GM12875 (cell line): ENCODE measurements around the gene CPSF7.

ENCODE experiments used
- H3K4me3 ChIP-seq: one replicate; pipeline ENCODE4 v1.5.1; 2011; ENCODE audit warnings: low read depth, low read length, control low read depth
- CTCF ChIP-seq: IDR thresholded peaks from 2 replicates; pipeline ENCODE4 v1.5.1; 2011; ENCODE audit warnings: low read depth, mild to moderate bottlenecking, control low read depth, inconsistent platforms, low read length, moderate library complexity, borderline replicate concordance; ENCODE audit not compliant: insufficient read depth

CPSF7 gene

GRCh38 chr11:61357233-61357893, 72.4 kb downstream of the CPSF7 start:
- H3K4me3 ChIP-seq: no peak overlapping the region
- no peak for TF ChIP-seq CTCF

DNA sequence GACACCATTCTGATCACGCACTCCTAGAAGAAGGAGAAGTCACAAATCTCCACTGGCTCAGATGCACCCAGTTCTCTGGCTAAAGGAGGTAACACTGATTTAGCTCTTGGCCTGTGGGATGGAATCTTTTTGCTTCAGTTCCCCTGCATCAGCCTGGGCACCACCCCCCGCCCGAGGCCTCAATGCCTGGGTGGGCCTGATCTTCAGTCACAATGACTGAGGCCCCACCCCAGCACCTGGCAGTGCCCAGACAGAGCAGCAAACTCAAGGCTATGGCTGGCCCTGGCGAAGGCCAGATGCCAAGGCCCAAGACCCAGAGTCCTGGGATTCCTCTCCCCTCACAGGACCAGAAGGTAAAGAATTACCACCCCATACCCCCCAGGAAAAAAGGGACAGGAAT, 73.1 kb downstream of the CPSF7 start:
- no peak overlapping the region for H3K4me3 ChIP-seq
- TF ChIP-seq CTCF: no peak

DNA sequence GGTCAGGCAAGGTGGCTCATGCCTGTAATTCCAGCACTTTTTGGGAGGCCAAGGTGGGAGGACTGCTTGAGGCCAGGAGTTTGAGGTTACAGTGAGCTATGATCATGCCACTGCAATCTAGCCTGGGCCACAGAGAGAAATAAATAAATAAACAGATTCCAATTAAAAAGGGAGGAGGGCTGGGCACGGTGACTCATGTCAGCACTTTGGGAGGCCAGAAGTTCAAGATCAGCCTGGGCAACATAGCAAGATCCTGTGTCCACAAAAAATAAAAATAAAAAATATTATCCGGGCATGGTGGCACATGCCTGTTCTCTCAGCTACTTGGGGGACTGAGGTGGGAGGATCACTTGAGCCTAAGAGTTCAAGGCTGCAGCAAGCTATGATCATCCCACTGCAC, 75.6 kb downstream of the CPSF7 start:
- TF ChIP-seq CTCF: no peak
- H3K4me3 ChIP-seq: no peak overlapping the region

DNA sequence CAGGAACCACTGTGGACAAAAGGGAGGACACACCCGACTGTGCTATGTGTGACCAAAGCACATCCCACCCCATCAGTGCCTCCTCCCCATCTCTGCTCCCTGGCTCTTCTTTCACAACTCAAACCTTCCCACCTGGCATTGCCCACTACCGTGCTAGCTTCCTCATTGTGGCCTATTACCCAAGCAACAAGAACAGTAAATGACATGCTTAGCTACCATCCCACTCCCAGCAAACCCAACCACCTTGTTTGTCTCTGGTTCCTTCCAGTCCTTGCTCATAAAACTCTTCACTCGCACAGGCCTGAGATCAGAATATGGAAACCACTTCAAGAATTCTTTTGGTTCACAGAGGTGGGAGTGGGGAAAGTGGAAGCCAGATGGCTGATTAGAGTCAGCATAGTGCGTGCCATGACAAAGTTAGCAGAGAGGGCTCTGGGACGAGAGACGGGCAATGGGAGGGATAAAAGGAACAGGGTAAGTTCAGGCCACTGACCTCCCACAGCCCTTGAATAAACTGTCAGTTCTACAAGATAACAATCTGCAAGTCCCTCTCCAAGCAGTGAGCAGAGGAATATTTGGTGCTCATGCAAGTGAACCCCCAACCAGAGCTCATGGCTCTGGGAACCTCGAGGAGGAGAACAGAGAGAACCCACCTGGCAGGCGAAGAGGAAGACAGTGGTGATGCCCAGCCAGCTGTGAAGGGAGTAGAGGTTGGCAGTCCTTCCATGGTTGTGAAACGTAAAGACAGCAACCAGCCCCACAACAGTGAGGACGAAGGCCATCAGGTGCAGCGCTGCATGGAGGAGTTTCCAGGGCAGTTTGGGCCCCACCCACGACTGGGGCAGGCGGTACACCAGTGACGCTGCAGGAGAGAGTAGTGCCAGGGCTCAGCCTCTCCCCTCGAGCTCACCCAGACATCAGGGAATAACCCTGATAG, 76.4 kb downstream of the CPSF7 start:
- TF ChIP-seq CTCF: no peak

More for the DNA sequence above, 76.4 kb downstream of the CPSF7 start:
- H3K4me3 ChIP-seq: no peak overlapping the region
